Dendritic cell treated with granulocyte-macrophage colony-stimulating factor and Interleukin-4, amounts not matched to agents 40 ng/mL and 50 ng/mL, for 4 days (primary cell): ENCODE data around the gene HDGF.

Source experiments
- H3K27ac Mint-ChIP-seq: one replicate; pipeline ENCODE4 v1.8.0; 2022; ENCODE audit warnings: mild to moderate bottlenecking, mixed read lengths
- H3K27me3 Mint-ChIP-seq: one replicate; pipeline ENCODE4 v1.8.0; 2022; ENCODE audit warnings: mild to moderate bottlenecking, mixed read lengths
- H3K36me3 Mint-ChIP-seq: one replicate; pipeline ENCODE4 v1.8.0; 2022; ENCODE audit warnings: low read depth, mixed read lengths
- H3K4me1 Mint-ChIP-seq: one replicate; pipeline ENCODE4 v1.8.0; 2022; ENCODE audit warnings: low read depth, mixed read lengths
- H3K4me3 Mint-ChIP-seq: one replicate; pipeline ENCODE4 v1.8.0; 2022; ENCODE audit warnings: mild to moderate bottlenecking, moderate library complexity, mixed read lengths
- H3K9me3 Mint-ChIP-seq: one replicate; pipeline ENCODE4 v1.8.0; 2022; ENCODE audit warnings: mixed read lengths
- intact Hi-C: fragments of 100-400 bp; cut with micrococcal nuclease; formaldehyde crosslinking; loops from one replicate; pipeline ENCODE4 v1.15.0; 2022

The HDGF gene

DNA sequence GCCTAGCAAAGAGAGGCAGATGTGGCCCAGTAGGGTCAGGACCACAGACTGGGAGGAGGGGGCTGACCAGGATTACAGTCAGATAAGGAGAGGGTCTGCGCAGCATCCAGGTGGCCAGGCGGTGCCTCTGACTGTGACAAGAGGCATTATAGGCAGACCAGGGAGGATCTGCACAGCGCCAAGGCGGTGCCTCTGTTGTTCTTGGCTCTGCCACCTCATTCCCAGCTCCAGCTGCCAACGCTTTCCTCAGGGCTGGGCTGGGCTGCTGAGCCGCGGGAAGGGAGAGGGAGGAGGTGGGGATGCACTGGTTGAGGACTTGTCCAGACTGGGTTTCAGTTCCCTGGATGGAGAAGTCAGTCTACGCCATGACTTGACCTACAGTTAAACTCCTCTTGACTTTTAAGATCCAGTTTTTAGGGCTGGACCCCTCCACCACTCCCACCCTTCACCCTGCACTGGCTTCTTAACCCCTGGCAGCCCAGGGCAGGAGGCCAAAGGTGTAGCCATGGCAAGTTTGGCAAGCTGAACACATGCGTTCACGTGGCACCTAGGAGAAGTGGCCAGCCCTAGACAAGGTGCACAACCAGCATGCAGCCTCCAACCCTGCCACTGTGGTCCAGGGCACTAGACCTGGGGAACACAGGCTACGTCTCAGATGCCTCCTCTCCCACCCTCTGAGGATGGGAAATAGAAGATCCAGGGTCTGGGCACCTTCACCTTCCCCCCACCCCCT is 41.6 kb downstream of the HDGF start:
- intact Hi-C loops: no loop called here
- Mint-ChIP-seq H3K4me3 (no peak overlapping the region), H3K9me3 (no peaks in the 10 kb centered on the region), H3K36me3 (peaks cover 5% of the 10 kb centered on the region), H3K27ac (no peak overlapping the region), H3K27me3 (peaks cover 50% of the 10 kb centered on the region), H3K4me1 (peaks cover 52% of the 10 kb centered on the region)

DNA sequence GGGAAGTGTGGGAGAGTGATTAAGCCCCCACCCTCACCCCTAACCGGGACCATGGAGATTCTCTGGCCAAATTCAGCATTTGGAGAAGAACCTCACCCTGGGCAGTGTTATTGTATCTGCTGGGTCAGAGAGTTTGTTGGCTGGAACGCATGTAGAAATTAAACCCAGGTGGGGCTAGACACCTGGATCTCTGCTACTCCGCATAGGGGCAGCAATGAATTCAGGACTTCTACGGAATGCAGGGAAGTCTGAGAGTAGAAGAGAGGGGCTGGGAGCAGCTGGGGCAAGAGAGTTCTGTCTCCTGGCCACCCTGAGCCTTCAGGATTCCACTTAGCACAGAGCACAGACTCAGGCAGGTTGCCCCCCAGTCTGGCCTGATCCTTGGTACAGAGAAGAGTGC is 42.4 kb downstream of the HDGF start:
- peaks cover 59% of the 10 kb centered on the region for H3K27me3 Mint-ChIP-seq
- H3K4me3 Mint-ChIP-seq: no peak overlapping the region
- H3K36me3 Mint-ChIP-seq: no peaks in the 10 kb centered on the region
- H3K4me1 Mint-ChIP-seq: peaks cover 58% of the 10 kb centered on the region
- no peak overlapping the region for H3K27ac Mint-ChIP-seq
- intact Hi-C loops: no loop called here
- H3K9me3 Mint-ChIP-seq: no peaks in the 10 kb centered on the region

DNA sequence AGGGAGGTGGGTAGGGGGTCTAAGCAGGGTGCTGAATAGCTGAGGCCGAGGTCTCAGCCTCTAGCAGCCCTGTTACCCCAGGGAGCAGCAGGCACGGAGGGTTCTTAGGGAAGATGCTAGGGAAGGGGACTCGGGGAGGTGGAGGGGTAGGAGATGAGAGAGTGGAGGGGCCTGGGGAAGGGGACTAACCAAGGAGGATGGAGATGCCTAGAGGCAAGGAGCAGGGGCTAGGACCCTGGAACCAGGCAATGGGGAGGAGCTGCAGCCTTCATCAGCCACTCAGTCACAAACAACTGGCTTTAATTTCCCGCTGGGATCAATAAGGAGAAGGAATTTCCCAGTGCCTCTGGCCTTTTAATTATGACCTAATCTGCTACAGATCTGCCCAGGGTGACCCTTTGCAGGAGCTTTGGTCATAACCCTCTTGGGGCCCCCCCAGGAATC is 43.2 kb downstream of the HDGF start:
- no peak overlapping the region for H3K27ac Mint-ChIP-seq

DNA sequence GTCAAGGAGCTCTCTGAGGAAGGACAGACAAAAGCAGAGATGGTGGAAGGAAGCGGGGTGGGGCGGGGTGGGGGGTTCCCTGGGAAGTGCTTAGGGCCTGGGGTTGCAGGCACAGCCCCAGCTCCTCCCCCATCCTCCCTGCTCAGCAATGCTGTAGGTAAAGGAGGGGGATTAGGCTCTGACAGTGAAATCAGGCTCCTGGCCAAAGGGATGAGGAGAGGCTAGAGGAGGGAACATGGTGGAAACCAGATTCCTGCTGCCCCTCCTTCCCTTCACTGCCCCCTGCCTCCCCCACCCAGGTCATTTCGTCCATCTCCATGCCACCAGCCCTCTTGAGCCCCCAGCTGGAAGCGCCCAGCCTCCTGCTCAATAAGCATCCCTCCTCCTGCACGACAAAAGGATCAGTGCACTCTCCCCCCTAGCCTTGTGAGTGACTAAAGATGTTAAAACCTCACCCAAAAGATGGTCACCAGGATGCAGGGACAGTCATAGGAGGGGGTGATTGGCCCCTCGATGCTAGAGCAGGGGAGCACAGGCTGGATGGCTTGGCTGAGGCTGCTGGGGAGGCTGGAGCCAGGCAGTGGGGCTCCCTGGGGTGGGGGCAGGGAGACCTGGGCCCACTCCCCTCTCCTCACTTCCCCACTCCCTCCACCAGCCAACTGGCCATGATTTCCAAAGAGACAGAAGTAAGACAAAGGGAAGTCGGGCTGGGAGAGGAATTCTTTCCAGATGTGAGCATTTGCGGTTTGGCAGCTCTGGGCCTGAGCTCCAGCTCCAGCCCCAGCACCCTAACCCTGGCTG is 43.9 kb downstream of the HDGF start:
- Mint-ChIP-seq H3K27ac (no peak overlapping the region), H3K4me1 (peaks cover 58% of the 10 kb centered on the region), H3K36me3 (no peaks in the 10 kb centered on the region), H3K4me3 (no peak overlapping the region), H3K9me3 (no peaks in the 10 kb centered on the region), H3K27me3 (peaks cover 73% of the 10 kb centered on the region)
- intact Hi-C loops: no loop called here

More for the DNA sequence above, 43.2 kb downstream of the HDGF start:
- H3K27me3 Mint-ChIP-seq: peaks cover 67% of the 10 kb centered on the region
- no peaks in the 10 kb centered on the region for H3K36me3 Mint-ChIP-seq
- peaks cover 58% of the 10 kb centered on the region for H3K4me1 Mint-ChIP-seq
- intact Hi-C loops: no loop called here
- no peak overlapping the region for H3K4me3 Mint-ChIP-seq
- no peaks in the 10 kb centered on the region for H3K9me3 Mint-ChIP-seq

DNA sequence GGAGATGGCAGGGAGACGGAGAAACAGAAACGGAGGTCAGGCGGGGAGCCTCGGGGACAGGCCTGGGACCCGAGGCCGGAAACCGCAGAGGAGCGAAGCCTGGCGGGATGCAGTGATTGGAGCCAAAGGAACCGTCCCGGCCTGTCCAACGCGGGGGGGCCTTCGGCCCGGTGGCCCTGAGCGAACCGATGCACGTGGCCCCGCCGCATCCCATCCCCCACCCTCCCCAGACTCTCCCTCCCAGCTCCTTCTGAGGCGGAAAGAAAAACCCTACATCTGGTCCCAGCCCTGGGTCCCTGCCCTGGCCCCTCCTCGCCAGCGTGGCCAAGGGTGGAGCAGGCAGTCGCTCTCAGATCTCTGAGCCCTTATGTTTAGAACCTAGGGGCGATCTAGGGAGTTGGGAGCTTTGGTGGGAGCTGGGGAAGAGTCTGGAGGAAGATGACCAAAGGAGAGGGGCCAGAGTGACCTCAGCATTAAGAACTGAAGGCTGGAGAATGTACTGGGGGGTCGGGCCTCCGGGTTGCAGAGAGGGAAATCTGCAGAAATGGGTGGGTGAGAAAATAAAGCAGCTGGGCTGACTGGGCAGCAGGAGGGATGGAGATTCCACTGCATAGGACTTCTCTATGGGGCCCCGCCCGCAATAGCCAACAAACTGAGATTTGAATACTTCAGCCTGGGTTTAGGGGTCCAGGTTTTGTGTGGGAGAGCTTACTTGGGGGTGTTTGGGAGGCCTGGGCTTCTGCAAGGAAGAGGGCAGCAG is 44.6 kb downstream of the HDGF start:
- Mint-ChIP-seq H3K4me1 (peaks cover 58% of the 10 kb centered on the region), H3K27me3 (peaks cover 80% of the 10 kb centered on the region), H3K4me3 (peak overlapping the region; percentile 69), H3K9me3 (no peaks in the 10 kb centered on the region), H3K27ac (peak overlapping the region; percentile 50), H3K36me3 (no peaks in the 10 kb centered on the region)
- intact Hi-C loops: no loop called here

DNA sequence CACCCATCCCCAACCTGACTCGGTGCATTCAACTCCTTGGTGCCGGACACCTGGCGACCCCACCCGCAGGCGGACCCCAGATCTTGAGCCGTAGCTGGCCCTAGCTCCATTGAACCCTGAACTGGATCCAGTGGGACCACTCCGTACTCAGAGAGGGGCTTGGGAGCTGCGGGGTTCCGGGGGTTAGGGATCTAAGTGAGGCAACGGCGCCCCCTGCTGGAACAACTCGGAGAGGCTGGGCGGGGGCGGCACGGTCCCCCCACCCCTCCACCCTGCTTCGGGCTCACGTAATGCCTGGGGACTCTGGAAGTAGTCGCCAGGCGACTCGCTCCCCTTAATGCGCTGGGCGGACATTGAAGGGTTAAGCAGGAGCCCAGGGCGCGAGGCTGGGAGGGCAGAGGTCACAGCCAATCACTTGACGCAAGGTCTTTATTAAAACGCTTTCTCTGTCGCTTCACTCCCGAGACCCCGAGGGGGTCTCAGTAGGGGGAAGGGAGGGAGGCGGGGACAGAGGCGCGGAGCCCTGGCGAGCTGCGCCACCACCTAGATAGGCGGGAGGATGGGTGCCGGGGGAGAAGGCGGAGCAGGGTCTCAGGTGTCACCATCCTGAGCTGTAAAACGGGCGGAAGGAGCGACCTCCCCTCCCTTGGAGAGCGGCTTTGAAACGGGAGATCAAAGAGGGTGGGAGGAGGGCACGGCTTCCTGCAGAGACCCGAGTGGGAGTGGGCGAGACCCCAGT is 45.4 kb downstream of the HDGF start:
- Mint-ChIP-seq H3K4me3 (peak overlapping the region; percentile 69), H3K27me3 (peaks cover 85% of the 10 kb centered on the region), H3K4me1 (peaks cover 58% of the 10 kb centered on the region), H3K27ac (peak overlapping the region; percentile 50), H3K36me3 (no peaks in the 10 kb centered on the region), H3K9me3 (no peaks in the 10 kb centered on the region)
- intact Hi-C loops: no loop called here

DNA sequence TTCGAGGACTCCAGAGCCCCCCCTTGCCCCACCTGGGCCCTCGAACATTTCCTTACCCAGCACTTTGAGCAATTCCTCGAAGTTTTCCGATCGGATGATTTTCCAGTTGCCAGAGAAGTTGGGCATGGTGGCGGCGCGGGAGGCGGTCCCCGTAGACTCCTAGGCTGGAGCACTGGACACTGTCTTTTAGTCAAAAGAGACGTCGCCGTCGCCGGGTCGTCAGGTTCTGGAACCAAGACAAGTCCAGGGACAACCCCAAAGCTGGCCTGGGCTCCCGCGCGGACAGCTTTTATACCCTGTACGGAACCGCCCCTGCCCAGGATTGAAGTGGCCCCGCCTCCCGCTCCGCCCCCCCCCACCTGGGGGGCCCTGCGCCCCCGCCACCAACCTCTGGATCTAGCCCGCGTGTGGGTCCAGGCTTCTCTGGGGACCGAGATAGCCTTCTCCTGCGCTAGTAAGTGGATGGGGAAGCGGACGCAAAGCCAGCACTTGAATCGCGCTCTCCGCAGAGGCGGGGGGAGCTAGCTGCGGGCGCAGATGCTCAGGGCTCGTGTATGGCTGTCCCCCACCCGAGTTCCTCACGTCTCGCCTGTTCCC is 46.1 kb downstream of the HDGF start, which contains the start of gene CRABP2:
Gene CRABP2, minus strand, starts transcription at position 263 of the 597 bp plus-strand sequence. Its CDS starts 137 bp downstream, at position 126.
- Mint-ChIP-seq H3K27ac (peak within 1 kb of the TSS; percentile 50), H3K4me1 (peaks cover 55% of the 10 kb centered on the region), H3K36me3 (no peaks in the 10 kb centered on the region), H3K4me3 (peak within 1 kb of the TSS; percentile 69), H3K9me3 (no peaks in the 10 kb centered on the region), H3K27me3 (peaks cover 89% of the 10 kb centered on the region)
- intact Hi-C loops: no loop called here

DNA sequence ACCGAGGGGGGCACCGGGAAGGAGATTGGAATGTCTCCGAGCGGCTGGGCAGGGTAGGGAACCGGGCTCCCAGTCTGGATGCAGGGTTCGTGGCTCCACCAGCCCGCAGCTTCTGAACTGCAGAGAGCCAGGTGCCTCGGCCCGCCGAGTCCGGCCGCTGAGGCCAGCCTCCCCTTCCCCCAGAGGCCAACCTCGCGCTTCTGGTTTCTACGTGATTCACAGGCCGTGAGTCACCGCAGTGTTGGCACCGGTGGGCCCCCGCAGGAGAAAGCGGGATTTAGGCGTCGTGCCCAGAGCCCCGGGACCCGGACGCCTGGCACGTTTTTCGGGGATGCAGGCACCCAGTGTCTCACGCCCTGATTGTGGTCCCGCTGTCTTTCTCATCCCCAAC is 46.5 kb downstream of the HDGF start:
- peak overlapping the region; percentile 28 for H3K4me3 Mint-ChIP-seq
- no peaks in the 10 kb centered on the region for H3K9me3 Mint-ChIP-seq
- intact Hi-C loops: no loop called here
- H3K27ac Mint-ChIP-seq: no peak overlapping the region
- H3K4me1 Mint-ChIP-seq: peaks cover 50% of the 10 kb centered on the region
- no peaks in the 10 kb centered on the region for H3K36me3 Mint-ChIP-seq
- H3K27me3 Mint-ChIP-seq: peaks cover 87% of the 10 kb centered on the region

DNA sequence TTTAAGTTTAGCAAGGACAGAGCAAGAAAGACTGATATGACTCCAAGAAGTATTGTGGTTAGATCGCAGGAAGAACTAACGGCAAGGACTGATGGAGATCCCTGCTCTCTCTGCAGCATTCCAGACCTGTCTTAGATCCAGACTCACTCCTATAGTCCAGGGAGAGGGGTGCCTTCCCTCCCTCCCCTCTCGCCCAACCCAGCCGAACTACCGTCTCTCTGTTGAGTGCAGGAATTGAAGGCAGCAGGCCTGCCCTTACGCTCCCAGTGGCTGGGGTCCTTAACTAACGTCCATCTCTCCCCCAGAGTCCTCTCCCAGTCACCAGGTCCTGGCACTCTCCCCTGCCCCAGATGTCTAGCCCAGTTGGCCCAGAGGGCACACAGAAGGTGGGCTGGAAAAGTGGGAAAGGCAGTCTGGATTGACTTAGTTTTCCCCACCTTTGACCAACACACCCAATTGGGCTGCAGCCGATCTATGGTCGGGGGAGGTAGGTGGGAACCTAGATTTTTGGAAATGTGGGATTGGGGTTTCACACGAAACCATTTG is 47.2 kb downstream of the HDGF start:
- Mint-ChIP-seq H3K36me3 (no peaks in the 10 kb centered on the region), H3K27ac (no peak overlapping the region), H3K9me3 (no peaks in the 10 kb centered on the region), H3K4me1 (peaks cover 44% of the 10 kb centered on the region), H3K27me3 (peaks cover 87% of the 10 kb centered on the region), H3K4me3 (no peak overlapping the region)
- intact Hi-C loops: no loop called here

DNA sequence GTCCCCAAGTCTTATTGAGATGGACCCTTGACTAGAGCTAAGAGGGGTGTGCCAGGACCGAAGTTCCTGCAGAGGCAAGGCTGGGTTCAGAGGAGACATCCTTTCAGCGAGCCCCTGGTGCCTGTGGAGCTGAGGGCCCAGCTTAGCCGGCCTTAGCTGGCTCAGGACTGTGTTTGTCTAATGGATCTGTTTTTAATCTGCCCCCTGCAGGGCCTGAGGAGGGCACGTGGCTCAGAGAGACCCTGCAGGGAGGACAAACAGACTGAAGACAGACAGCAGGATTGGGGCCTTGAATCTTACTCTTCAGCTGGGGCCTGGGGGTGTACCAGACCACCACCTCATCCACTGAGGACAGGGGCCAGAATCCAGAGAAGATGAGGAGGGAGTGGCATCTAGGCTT is 47.7 kb downstream of the HDGF start:
- H3K4me1 Mint-ChIP-seq: peaks cover 46% of the 10 kb centered on the region
- H3K4me3 Mint-ChIP-seq: no peak overlapping the region
- no peaks in the 10 kb centered on the region for H3K9me3 Mint-ChIP-seq
- no peak overlapping the region for H3K27ac Mint-ChIP-seq
- intact Hi-C loops: no loop called here
- H3K27me3 Mint-ChIP-seq: peaks cover 87% of the 10 kb centered on the region
- no peaks in the 10 kb centered on the region for H3K36me3 Mint-ChIP-seq

DNA sequence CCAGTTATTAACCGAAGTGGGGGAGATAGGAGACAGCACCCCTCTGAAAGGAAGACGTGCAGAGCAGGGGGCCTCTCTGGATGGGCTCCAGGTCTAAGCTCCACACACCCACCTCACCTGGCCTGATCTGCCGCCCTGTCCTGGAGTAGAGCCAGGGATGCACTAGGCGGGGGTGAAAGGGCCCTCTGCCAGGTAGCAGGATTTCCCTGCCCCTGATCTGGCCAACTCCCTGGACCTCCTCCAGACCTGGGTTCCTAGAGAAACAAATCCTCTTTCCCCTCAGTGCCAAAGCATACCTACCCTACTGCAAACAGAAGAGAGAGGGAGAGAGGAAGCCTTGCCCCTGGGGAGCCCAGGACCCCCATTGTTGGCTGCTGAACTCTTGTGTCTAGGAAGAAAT is 48.1 kb downstream of the HDGF start:
- Mint-ChIP-seq H3K27me3 (peaks cover 87% of the 10 kb centered on the region), H3K9me3 (no peaks in the 10 kb centered on the region), H3K4me3 (no peak overlapping the region), H3K4me1 (peaks cover 44% of the 10 kb centered on the region), H3K27ac (no peak overlapping the region), H3K36me3 (no peaks in the 10 kb centered on the region)
- intact Hi-C loops: no loop called here

DNA sequence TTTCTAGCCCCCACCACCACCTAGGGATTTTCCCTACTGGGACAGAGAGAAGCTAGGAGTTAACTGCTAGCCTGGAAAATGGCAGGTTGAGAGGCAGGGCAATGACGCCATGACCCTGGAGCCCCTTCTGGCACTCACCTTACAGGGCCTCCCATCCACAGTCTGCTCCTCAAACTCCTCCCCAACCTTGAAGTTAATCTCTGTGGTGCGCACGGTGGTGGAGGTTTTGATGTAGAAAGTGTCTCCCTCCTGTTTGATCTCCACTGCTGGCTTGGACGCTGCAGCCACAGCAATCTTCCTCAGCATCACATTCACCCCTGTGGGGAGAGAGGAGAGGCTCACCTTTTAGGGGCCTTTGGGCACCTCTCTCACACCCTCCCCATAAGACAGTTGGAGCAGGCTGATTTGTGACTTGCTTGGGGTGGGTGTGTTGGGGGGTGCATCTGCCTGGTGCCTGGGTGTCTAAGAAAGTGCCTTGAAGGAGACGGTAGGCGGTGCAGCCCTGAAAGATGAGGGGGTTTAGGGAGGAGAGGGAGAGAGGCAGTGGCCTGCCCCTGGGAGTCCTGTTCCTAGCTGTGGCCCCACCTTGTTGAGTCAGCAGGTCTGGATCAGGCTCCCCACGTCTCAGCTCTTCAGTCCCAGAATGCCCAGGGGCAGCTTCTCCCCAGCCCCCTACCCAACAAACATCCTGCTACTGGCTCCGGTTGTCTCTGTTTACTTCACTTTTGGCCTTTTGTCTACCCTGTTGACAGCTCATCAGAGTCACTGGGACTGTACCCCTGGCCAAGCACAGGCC is 50.5 kb downstream of the HDGF start:
- H3K27me3 Mint-ChIP-seq: peaks cover 79% of the 10 kb centered on the region
- intact Hi-C loops: no loop called here
- no peaks in the 10 kb centered on the region for H3K36me3 Mint-ChIP-seq
- no peak overlapping the region for H3K4me3 Mint-ChIP-seq
- H3K27ac Mint-ChIP-seq: no peak overlapping the region
- H3K4me1 Mint-ChIP-seq: peaks cover 21% of the 10 kb centered on the region
- H3K9me3 Mint-ChIP-seq: no peaks in the 10 kb centered on the region
